Hair follicle dermal papilla cell (primary cell): ENCODE measurements around the gene GTF2A1L. TPM values are rescaled to one million over a fixed set of nuclear protein-coding genes. Genes with fewer than 3 reads are reported as not detected.

Experiments
- small RNA-seq: library from RNA; depleted of rRNA; stranded (forward); fragments of <200 nt; gene quantifications from one replicate; pipeline ENCODE3, GENCODE V24; 2012
- total RNA-seq: library from RNA; depleted of rRNA; stranded (reverse); fragments of >200 nt; gene quantifications from 2 replicates; pipeline ENCODE4 v1.2.3, GENCODE V29; 2012

The GTF2A1L gene, protein sequence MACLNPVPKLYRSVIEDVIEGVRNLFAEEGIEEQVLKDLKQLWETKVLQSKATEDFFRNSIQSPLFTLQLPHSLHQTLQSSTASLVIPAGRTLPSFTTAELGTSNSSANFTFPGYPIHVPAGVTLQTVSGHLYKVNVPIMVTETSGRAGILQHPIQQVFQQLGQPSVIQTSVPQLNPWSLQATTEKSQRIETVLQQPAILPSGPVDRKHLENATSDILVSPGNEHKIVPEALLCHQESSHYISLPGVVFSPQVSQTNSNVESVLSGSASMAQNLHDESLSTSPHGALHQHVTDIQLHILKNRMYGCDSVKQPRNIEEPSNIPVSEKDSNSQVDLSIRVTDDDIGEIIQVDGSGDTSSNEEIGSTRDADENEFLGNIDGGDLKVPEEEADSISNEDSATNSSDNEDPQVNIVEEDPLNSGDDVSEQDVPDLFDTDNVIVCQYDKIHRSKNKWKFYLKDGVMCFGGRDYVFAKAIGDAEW
- total RNA-seq = 1.2 and 1.3 TPM in 2 replicates

DNA sequence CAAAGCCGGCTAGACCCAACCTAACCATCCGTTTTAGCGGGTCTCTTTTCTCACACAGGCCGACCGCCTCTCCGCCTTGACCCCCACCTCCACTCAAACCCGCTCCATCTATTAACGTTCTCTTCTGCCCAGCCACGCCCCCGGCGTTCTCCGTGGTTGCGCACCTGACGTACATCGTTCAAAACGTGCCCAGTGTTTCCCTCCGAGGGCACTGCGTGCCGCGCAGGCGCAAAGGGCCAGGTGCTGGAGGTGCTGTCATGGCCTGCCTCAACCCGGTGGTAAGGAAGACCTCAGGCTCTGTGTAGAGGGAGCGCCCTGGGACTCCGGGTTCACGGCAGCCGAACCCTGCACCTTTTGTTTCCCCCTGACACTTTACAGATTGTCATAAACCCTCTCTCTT, at the start of gene GTF2A1L:
GTF2A1L (plus strand) TSS at position 239 of the 400 bp plus-strand sequence; CDS start at position 258, 19 bp downstream.

Small RNA genes within 50 kb of the gene (small RNA-seq; reads per million reads assigned to genes)
- not detected for gene TPT1P11

Other genes starting within 250 kb of the GTF2A1L start
- 16.5 and 18.2 TPM in 2 replicates for gene PPP1R21, start 177.1 kb upstream of the GTF2A1L start, total RNA-seq
- 9.6 and 19.3 TPM in 2 replicates for gene STON1, start 87.7 kb upstream of the GTF2A1L start, total RNA-seq
- gene LHCGR, start 137.9 kb downstream of the GTF2A1L start, total RNA-seq = not detected in 2 replicates